Stimulated activated CD8-positive, alpha-beta memory T cell treated with anti-CD3 and anti-CD28 coated beads, Interleukin-2, amount 100 ng/mL, for 1 hour (primary cell): ENCODE measurements around the gene TMEM151B.

Experiments used
- DNase-seq, 2 donors: peaks; one replicate each; pipeline ENCODE4 v3.0.0-alpha.2; 2020; ENCODE audit warnings: low read depth in 2 of 2

The TMEM151B gene

DNA sequence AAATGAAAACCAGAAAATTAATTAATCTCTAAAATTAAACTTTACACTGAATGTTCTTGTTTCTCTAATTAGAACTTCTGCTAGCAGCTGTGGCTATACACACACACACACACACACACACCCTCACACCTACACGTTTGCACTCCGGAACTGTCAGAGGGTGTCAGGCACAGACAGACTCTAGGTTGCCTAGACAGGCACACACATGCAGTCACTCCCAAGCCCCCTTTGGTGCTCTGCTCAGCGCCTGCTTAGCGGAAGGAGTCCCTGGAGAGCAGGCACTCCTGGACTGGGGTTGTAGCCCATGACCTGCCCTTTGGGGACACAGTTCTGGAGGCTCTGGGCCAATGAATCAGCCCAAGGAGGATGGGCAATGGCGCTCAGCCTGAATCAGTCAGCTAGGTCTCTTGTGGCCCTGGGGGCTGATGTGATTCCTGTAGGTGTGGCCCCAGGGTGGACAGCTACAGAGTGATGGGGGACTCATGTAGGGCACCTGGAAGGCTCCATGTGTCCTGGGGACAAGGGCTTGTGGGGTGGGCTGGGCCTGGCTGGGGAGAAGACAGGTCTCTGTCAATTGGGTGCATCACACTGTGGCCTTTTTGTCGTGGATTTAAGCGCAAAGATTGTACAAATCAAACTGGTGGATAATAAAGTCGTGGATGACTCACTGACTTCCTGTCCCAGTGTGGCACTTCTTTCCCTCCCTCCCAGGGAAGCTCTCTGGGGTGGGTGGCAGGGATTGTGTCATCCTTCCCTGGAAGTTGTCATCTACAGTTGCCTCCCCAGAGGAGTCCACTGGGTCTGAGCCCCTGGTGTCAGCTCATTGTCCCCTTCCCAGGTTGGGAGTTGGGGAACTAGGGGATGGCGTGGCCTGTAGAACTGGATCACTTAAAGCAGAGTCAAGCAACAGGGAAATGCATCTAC is 8.8 kb downstream of the TMEM151B start:
- DNase-seq, result no peak

DNA sequence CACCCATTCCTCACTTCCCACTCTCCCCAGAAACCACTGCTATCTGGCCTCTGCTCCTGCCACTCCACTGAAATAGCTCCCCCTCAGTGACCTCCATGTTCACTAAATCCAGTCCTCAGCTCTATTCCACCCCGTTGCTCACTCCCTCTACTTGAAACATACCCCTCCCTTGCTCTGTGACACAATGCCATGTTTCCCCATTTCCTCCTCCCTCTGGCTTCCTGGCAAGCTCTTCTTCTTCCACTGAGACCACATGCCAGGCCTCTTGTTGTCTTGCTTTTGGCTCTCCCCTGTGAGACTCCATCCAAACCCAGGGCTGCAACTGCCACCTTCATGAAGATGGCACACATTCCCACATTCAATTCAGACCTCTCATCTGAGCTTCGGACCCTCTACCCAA is 13.9 kb downstream of the TMEM151B start:
- no peak for DNase-seq

DNA sequence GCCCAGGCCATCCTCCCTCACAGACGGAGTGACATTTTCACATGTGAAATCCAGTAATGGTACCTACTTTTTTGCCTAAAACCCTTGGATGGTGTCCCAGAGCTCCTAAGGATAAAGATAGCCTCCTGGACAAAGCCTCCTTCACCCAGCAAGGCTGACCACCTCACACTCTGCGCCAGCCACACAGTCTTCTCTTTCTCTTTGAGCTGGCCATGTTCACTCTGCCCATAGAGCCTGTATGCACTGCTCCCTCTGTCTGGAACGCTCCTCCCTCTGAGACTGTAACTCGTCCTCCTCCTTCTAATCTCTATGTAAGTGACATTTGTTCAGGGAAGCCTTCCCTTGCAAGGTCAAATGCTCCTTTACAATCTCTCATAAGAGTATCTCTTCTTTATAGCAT is 14.6 kb downstream of the TMEM151B start:
- no peak for DNase-seq

DNA sequence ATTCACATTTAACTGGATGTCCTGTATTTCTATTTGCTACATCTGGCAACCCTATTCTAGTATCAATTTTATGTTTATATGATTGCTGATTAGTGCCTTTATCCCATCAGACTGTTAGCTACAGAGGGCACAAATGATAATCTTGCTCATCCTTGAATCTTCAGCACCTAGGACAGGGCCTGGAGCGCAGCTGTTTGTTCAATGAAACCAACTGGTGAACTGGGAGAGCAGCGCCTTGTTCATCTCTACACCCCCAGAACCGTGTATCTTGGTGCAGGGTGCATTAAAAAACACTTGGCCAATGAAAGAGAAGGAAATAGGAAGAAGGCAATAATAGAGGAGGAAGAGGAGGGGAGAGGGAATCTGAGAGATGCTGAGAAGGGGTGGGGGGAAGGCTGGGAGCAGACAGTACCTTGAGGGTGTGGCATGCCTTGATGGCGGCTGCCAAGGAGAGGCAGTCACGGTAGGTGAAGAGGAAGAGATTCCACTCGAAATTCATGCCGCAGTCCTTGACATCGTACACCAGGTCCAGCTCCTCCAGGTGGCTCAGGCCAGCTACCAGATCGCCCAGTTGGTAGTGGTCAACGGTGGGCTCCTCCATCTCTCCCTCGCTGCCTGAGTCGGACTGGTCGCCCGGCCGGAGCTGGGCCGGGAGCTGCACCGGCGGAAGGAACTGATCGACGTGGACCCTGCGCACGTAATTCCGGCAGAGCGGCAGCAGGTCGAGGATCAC is 15.5 kb downstream of the TMEM151B start:
- DNase-seq, result no peak

DNA sequence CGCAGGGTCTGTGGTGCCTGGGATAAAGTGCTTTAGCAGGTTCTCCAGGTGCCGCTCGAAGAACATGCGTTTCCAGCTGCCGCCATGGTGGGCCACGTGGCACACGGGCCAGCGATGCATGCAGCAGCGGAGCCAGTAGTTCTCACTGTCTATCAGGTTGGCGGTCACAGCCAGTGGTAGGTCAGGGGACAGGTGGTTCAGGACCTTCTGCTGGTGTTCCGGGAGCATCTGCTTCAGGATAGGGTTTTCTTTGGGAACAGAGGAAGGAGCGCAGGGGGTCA is 16.0 kb downstream of the TMEM151B start:
- DNase-seq, result no peak

DNA sequence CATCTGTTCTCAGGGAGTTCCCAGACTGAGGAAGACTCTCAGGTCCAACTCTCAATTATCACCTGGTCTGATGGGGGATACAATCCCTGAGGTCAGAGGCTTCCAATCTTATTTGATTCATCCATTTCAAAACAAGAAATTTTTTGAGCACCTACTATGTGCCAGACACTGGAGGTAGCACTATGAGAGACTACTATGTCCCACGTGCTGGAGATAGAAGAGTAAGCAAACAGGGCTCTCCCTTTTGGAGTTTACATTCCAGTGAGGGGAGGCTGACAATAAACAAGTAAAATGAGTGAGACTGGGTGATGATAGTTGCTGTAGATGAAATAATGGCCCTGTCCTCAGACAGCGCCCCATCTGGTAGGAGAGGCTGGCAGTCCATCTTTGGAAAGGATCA is 16.5 kb downstream of the TMEM151B start:
- no peak for DNase-seq

DNA sequence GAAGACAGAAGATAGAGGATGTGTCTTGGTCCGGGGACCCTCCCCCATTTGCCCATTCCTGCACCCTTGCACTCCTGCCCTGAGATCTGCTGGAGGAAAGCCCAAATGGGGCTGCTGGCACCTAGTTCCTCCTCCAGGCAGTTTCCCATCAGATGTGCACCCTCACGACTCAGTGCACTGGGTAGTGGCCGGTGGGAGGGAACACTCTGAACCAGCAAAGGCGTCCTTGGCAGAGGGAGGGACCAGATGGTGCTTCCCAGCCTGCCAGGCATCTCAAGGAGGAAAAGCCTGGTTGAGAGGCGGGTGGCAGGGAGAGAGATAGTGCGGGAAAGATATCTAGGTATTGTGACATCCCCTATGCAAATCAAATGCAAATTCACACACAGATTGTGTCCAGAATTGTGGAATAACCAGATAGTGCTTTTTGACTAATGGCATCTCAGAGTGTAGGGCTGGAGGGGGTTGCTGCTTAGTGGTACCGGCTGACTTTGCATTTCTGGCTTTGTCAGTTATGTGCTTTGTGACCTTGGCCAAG is 19.5 kb downstream of the TMEM151B start:
- no peak for DNase-seq

DNA sequence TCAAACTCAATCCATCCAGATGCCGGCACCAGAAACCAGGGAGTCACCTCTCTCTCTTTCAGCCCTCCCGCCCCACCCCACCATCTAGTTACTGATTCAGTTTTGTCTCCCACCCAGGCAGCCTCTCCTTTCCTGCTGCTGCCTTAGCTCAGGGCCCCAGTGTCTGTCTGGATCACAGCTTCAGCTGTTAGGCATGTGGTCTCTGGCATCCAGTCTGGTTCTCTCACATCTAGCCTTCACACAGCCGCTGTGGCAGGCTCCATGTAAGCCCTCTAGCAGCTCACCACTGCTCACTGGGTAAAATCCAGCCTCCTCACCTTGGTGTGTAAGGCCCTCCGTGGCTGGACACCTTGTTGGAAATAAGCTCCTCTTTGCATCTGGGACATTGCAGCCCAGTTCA is 21.6 kb downstream of the TMEM151B start:
- no peak for DNase-seq

DNA sequence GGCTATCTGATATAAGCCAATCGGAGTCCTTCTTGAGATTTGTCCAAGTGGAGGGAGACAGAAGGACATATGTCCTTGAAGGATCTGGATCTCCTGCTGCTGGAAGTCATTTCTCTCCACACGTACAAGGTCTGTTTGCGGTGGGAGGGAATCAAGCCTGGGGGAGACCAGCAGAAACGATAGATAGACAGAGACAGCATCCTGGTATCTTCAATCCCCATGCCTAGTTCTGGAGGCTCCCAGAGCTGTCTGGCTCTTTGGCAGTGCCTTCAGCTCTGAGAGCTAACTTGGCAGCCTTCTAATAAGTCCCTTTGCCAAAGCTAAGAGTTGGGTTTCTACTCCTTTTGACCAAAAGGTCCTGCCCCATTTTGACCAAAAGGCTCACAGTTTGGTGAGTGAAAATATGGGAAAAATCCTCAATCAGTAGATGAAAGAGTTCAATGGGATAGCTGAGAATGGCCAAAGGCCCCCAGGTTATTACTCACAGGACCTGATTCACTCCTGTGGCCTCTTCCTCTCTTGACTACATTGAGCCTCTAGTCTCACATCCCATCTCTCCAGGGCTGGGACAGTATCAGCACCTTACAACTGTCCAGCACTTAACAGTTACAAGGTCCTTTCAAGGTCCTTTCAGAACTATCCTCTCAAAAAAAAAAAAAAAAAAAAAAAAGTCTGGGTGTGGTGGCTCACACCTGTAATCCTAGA is 22.6 kb downstream of the TMEM151B start:
- no peak for DNase-seq

DNA sequence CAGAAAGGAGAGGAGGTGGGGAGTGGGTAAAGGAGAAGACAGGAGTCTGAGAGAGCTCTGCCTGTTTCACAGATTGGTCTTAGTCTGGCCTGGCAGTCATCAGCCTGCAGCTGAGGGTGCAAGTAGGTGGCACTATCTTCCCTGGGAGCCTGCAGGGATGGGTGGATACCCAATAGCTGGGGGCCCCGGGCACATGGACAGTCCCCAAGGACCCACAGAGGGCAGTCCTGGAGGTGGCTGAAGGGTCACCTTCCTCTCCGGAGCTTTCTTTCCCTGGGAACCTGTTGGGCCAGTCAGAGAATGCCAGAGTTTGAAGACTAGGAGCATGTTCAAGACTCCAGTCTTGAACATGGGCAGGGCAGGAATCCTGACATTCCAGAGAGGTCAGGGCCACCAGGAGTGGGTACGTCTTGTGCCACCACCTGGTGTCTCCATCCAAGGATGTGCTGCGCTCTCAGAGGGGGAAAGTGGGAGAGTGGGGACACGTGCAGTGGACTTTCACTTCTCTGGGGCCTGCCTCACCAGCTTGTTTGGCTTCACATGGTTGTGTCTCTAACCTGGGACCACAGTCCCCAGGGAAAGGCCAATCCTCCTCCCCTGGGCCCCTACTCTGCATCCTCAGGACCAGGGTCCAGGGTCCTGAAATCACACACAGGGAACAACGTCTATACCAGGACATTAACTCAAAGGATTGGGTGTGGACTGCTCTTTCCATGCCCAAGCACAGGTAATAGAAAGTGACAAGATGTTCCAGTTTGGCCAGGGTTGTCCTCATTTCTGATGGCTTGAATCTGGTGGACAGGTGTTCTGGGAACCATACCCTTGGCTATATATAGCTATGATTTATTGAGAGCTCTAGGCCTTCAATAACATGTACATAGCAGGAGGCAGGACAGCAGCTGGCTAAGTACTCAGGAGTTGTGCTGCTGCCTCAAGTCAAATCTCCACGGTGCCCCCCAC is 24.9 kb downstream of the TMEM151B start:
- no peak for DNase-seq

DNA sequence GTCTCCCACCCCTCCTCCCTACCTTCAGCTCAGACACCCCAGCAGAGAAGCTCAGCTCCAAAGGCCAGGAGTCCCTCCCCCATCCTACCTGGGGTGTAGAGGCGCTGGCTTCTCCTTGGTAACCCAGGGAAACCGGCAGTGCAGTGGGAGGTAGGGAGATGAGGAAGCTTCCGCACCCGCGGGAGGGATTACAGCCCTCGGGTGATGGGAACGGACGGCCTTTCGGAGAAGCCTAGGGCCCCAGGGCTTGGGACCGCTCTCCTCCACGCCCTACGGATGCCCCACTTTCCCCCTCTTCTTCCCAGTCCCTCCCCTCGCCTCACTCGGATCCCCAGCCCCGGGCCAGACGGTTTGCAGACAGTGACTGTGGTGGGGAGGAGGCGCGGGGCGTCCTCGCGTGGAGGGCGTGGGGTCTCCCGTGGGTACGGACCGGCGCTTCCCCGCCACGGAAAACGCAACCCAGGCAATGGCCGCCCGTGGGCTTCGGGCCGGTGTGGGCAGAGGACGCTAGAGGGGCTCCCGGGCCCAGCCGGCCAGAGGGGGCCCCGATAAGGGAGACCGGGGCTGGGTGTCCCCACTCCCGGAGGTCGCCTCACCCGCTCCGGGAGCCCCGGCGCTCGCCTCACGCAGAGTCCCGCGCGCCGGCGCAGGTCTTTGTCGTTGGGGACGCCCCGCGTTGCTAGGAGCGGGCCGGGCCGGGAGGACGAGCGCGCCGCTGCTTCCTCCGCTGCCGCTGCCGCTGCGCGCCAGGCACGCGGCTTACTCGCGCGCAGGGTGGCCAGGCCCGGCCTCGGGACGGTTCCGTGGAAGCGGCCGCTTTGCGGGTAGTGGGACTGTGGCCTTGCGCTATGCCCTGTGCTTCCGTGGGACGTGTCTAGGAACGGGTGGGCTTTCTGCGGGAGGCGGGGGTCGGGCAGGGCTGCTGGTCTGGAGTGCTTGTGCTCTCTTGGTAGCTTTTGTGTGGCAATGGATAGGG is 27.1 kb downstream of the TMEM151B start:
- DNase-seq, result no peak

DNA sequence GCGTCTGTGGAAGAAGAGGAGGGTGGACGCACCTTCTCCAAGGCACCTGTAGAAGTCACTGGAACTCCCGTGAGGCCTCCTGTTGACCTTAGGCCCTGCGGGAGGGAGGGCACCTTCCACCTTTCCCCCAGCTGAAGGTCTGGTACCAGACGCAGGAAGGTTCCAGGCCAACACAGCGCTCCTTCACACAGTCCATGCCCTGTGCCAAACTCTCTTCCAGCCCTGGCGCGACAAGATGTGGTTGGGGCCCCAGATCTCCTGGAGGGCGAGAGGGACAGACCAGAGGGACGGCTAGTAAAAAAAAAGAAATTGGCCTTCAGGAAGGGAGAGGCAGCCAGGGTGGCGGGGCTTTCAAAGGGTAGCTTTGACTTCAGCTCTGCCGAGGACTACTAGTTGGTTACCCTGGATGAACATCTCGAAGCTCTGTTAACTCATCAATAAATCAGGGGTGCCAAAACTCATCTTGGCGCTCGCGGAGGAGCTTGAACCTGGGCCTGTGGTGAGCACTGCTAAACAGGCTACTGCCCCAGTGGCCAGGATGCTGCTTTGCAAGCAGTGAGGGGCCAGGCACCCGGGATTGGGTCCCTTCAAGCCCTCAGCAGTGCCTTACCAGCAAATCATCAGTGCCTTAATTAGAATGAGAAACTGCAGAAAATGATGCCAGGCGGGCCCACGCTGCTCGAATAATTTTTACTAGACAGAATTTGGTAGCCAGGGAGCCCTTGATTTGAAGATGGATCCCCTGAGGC is 28.0 kb downstream of the TMEM151B start:
- DNase-seq, result no peak

DNA sequence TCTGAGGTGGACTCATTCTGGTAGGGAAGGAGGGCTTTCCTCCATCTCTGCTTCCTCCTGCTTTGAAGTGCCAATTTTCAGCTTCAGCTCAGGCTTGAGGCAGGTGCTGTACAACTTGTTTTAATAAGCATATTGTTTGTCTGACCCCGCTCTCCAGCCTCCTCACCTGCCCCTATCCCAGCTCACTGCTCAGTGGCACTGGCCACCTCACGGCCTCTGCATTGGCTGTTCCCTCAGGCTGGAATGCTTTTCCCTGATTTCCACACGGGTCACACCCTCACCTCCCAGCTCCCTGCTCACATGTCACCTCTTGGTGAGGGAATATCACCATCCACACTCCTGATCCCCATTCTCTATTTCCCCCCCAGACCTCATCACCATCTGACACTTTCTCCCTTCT is 28.6 kb downstream of the TMEM151B start:
- DNase-seq, result no peak

DNA sequence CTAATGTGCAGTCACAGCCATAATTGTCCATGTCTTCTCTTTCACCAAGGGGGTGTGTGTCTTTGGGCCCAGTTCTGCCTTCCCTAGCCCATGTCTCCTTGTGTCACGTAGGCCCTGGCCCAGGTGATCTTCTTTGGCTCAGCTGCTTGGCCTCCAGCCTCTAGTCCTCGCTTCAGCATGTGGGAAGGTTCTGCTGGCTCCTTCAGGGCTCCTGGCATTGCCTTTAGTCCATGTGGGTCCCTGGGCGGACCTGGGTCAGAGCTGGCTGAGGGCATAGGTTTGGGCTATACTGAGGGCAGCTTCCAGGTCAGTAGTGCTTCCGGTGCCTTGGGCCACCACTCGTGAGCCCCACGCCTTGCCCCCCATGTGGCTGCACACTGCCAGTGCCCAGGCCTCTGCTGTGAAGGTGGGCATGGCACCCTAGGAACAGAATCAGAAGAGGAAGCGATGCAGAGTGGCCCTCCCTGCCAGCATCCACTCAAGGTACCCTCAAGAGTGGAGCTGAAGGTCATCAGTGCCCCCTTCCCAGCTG is 30.1 kb downstream of the TMEM151B start:
- DNase-seq, result no peak

DNA sequence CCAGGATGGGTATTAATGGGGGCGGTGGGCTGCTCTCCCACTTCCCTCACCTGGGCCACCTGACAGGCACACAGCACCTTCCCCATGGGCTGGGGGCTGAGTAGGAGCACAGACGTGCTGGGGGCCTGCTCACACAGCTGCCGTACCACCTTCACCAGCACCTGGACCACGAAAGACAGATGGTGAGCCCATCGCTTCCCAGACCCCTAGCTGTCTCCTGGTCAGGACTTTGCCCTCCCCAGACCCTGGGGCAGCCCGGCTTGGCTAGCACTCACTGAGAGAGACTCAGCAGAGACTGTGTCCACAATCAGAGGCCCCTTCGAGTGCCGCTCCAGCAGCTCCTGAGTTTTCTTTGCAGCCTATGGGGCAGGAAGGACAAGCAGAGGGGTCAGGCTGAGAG is 30.9 kb downstream of the TMEM151B start:
- no peak for DNase-seq

DNA sequence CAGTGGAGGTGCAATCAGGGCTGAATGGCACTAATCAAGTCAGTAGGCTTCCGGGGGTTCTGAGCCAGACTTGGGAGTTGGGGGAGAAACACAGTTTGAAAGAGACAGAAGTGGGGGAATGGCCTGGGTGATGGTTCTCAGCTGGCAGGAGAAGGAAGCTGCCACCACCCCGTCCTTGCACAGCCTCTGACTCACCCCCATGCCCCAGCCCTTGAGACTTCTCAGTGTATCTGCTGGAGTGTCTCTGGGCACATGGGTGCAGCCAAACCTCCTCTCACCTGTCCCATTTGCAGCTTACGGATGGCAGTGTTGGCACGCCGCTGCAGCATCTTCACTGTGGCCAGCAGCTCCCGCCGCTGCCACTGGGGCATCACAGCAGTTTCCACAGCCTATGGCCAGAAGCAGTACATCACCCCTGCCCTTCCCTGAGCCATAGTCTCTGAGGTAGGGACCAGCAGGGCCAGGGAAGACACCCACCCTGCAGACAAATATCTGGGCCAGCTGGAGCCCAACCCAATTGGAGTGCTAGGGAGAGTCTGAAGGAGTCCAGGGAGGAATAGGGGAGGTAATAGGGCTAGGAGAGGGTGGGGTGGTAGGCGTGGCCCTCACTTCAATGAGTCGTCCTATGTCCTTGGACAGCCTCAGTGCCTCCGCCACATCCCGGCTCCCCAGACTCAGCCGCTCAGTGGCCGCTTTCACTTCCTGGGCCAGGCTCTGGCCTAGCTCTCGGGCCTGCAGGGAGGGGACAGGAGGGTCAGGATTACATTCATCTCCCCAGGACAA is 31.7 kb downstream of the TMEM151B start:
- DNase-seq, result no peak

DNA sequence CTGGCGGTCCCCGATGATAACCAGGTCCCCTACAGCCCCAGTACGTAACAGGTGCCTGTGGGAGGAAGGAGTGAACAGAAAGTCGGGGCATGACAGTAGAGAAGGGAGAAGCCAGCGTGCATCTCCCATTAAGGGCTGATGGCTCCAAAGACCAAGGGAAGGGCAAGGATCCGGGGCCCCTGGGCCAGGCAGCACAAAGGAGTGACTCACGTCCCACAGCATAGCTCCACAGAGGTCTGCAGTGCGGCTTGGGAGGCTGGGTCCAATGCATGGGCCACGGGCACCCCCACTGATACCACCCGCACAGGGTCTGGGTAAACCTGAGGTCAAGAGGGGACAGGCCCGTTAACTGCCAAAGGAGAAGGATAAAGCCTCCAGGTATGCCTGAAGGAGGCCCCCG is 32.6 kb downstream of the TMEM151B start:
- DNase-seq, result no peak

DNA sequence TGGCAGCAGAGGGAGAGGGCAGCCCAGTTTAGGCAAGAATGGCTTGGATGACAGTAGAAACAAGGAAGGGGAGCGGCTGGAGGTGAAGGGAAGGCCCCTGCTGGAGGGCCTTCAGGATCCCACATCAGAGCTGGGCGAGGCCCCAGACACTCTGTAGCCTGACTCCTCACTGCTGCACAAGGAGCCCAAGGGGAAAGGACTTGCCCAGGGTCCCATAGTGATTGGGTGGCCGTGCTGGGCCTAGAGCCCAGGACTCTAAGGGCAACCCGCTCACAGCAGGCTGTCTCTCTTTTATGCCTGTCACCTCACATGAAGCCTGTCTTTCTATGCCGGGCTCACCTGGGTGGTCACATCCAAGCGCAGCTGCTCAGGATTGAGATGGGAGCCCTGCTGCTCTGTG is 33.6 kb downstream of the TMEM151B start:
- DNase-seq, result no peak
